IMR-90 (cell line): ENCODE results near the gene ABLIM3. TPM values are rescaled to one million over a fixed set of nuclear protein-coding genes. Genes with fewer than 3 reads are reported as not detected.
A peak's percentile ranks its signal among the peaks of the same experiment; 100 is the strongest.

Experiments
- ATAC-seq: fragments of 200-7000 bp; cut with Tn5 transposase; 2 replicates; pipeline ENCODE4 v1.9.1; 2020; ENCODE audit warnings: low read depth, mild to moderate bottlenecking, moderate library complexity
- BruUV-seq: library from RNA; stranded (reverse); fragments of 400-500 nt; replicated peaks from 2 replicates; lab custom pipeline; 2021; lab: Mats Ljungman, UMichigan
- CTCF ChIA-PET: fragments of 300-600 bp; formaldehyde crosslinking; extraction: SDS; loops from one replicate; lab custom pipeline; 2021; ENCODE audit warnings: antibody characterized with exemption; lab: Yijun Ruan, JAX
- POLR2A ChIA-PET: fragments of 300-600 bp; sonication (Branson Sonifier 250); formaldehyde crosslinking; loops from one replicate; lab custom pipeline; 2022; ENCODE audit warnings: antibody characterized with exemption; ENCODE audit not compliant: unreplicated experiment; lab: Charles Lee
- DNase-seq: peaks from one replicate; pipeline ENCODE4 v3.0.0; 2013
- H2AFZ ChIP-seq: replicated peaks from 2 replicates; pipeline ENCODE3; 2013; ENCODE audit warnings: low read length, mild to moderate bottlenecking; ENCODE audit not compliant: poor library complexity
- H2AK5ac ChIP-seq: 2 replicates; pipeline ENCODE4 v1.6.1; 2013; ENCODE audit warnings: low read depth, low read length, inconsistent platforms
- H2AK9ac ChIP-seq: replicated peaks from 2 replicates; pipeline ENCODE3; 2013; ENCODE audit warnings: mild to moderate bottlenecking, low read depth, low read length, moderate library complexity; ENCODE audit not compliant: poor library complexity
- H2BK120ac ChIP-seq: 2 replicates; pipeline ENCODE4 v1.6.1; 2013; ENCODE audit warnings: low read depth, low read length, inconsistent platforms
- H2BK15ac ChIP-seq: 3 replicates; pipeline ENCODE4 v1.6.1; 2013; ENCODE audit warnings: low read depth, low read length, inconsistent platforms
- H2BK20ac ChIP-seq: 2 replicates; pipeline ENCODE4 v1.6.1; 2013; ENCODE audit warnings: low read depth, mild to moderate bottlenecking, inconsistent platforms, low read length, moderate library complexity
- H2BK5ac ChIP-seq: 2 replicates; pipeline ENCODE4 v1.6.1; 2013; ENCODE audit warnings: mild to moderate bottlenecking, low read depth, low read length, inconsistent platforms; ENCODE audit not compliant: poor library complexity, severe bottlenecking
- H3K14ac ChIP-seq: replicated peaks from 2 replicates; pipeline ENCODE4 v1.6.1; 2013; ENCODE audit warnings: low read depth, low read length, inconsistent platforms
- H3K18ac ChIP-seq: 2 replicates; pipeline ENCODE4 v1.6.1; 2013; ENCODE audit warnings: low read depth, low read length, control low read depth
- H3K23ac ChIP-seq: 2 replicates; pipeline ENCODE4 v1.6.1; 2013; ENCODE audit warnings: low read depth, low read length, inconsistent platforms
- H3K27ac ChIP-seq: 2 replicates; pipeline ENCODE4 v1.5.1; 2013; ENCODE audit warnings: mild to moderate bottlenecking, control low read depth, low read length; ENCODE audit not compliant: insufficient read depth
- H3K27me3 ChIP-seq: 2 replicates; pipeline ENCODE4 v1.6.1; 2013; ENCODE audit warnings: low read length; ENCODE audit not compliant: control insufficient read depth, insufficient read depth
- H3K36me3 ChIP-seq: 2 replicates; pipeline ENCODE4 v1.6.1; 2013; ENCODE audit warnings: low read length, mixed read lengths; ENCODE audit not compliant: control insufficient read depth, insufficient read depth
- H3K4ac ChIP-seq: 2 replicates; pipeline ENCODE4 v1.6.1; 2013; ENCODE audit warnings: low read depth, low read length, inconsistent platforms
- H3K4me1 ChIP-seq: 2 replicates; pipeline ENCODE4 v1.6.1; 2013; ENCODE audit warnings: low read length, mixed read lengths; ENCODE audit not compliant: control insufficient read depth, insufficient read depth
- H3K4me2 ChIP-seq: 2 replicates; pipeline ENCODE4 v1.6.1; 2013; ENCODE audit warnings: low read depth, mild to moderate bottlenecking, control low read depth, low read length, moderate library complexity
- H3K4me3 ChIP-seq: 2 replicates; pipeline ENCODE4 v1.5.1; 2013; ENCODE audit warnings: low read depth, mild to moderate bottlenecking, control low read depth, low read length, moderate library complexity; ENCODE audit not compliant: insufficient read depth
- H3K56ac ChIP-seq: 2 replicates; pipeline ENCODE4 v1.6.1; 2013; ENCODE audit warnings: low read length, inconsistent platforms; ENCODE audit not compliant: insufficient read depth; ENCODE audit errors: extremely low read depth
- H3K79me1 ChIP-seq, 2 experiments: 2 replicates each; pipeline ENCODE4 v1.6.1; 2013; ENCODE audit warnings: low read length in 2 of 2, inconsistent platforms in 1 of 2, low read depth in 1 of 2
- H3K9ac ChIP-seq: 2 replicates; pipeline ENCODE4 v1.6.1; 2013; ENCODE audit warnings: low read depth, low read length, control low read depth
- H3K9me1 ChIP-seq: 2 replicates; pipeline ENCODE4 v1.6.1; 2013; ENCODE audit warnings: low read length, inconsistent platforms; ENCODE audit not compliant: insufficient read depth
- H3K9me3 ChIP-seq: 2 replicates; pipeline ENCODE4 v1.6.1; 2013; ENCODE audit warnings: low read length; ENCODE audit not compliant: control insufficient read depth, insufficient read depth
- H4K20me1 ChIP-seq: 2 replicates; pipeline ENCODE4 v1.6.1; 2013; ENCODE audit warnings: low read length, inconsistent platforms; ENCODE audit not compliant: insufficient read depth
- H4K5ac ChIP-seq: 2 replicates; pipeline ENCODE4 v1.6.1; 2013; ENCODE audit warnings: mild to moderate bottlenecking, low read depth, low read length, control low read depth
- H4K8ac ChIP-seq, 2 experiments: 2 replicates each; pipeline ENCODE4 v1.6.1; 2013; ENCODE audit warnings: low read depth in 2 of 2, low read length in 2 of 2, control low read depth in 1 of 2, inconsistent platforms in 1 of 2
- H4K91ac ChIP-seq: 2 replicates; pipeline ENCODE4 v1.6.1; 2013; ENCODE audit warnings: low read depth, low read length, inconsistent platforms; ENCODE audit not compliant: insufficient read depth
- BHLHE40 ChIP-seq: fragments of 150-350 bp; IDR thresholded peaks from 2 replicates; pipeline ENCODE4 v1.6.1; 2016; ENCODE audit warnings: mild to moderate bottlenecking, low read depth, low read length
- CEBPB ChIP-seq: IDR thresholded peaks from 2 replicates; pipeline ENCODE4 v1.6.1; 2012; ENCODE audit warnings: low read depth, low read length, improper control_type of control experiment
- CHD1 ChIP-seq: IDR thresholded peaks from 2 replicates; pipeline ENCODE4 v1.6.1; 2012; ENCODE audit warnings: low read depth, low read length, improper control_type of control experiment
- FOS ChIP-seq: fragments of 150-350 bp; IDR thresholded peaks from 2 replicates; pipeline ENCODE4 v1.6.1; 2016; ENCODE audit warnings: low read depth, low read length
- MAFK ChIP-seq: IDR thresholded peaks from 2 replicates; pipeline ENCODE4 v1.6.1; 2012; ENCODE audit warnings: low read depth, low read length, improper control_type of control experiment
- MAZ ChIP-seq: IDR thresholded peaks from 2 replicates; pipeline ENCODE4 v1.6.1; 2012; ENCODE audit warnings: low read depth, mild to moderate bottlenecking, low read length, improper control_type of control experiment, moderate library complexity, borderline replicate concordance
- MXI1 ChIP-seq: IDR thresholded peaks from 2 replicates; pipeline ENCODE4 v1.6.1; 2012; ENCODE audit warnings: low read depth, mild to moderate bottlenecking, low read length, moderate library complexity, borderline replicate concordance
- NFE2L2 ChIP-seq: fragments of 150-350 bp; IDR thresholded peaks from 2 replicates; pipeline ENCODE4 v1.6.1; 2016; ENCODE audit warnings: low read depth, mild to moderate bottlenecking, low read length
- POLR2A ChIP-seq: IDR thresholded peaks from 2 replicates; pipeline ENCODE4 v1.6.1; 2012; ENCODE audit warnings: mild to moderate bottlenecking, low read depth, low read length
- RAD21 ChIP-seq: IDR thresholded peaks from 2 replicates; pipeline ENCODE4 v1.6.1; 2012; ENCODE audit warnings: low read length, improper control_type of control experiment
- RCOR1 ChIP-seq: IDR thresholded peaks from 2 replicates; pipeline ENCODE4 v1.6.1; 2012; ENCODE audit warnings: mild to moderate bottlenecking, low read length, improper control_type of control experiment; ENCODE audit not compliant: insufficient replicate concordance
- RFX5 ChIP-seq: IDR thresholded peaks from 2 replicates; pipeline ENCODE4 v1.8.0; 2012; ENCODE audit warnings: low read depth, mild to moderate bottlenecking, low read length, moderate library complexity
- SMC3 ChIP-seq: fragments of 150-350 bp; IDR thresholded peaks from 2 replicates; pipeline ENCODE4 v1.6.1; 2016; ENCODE audit warnings: low read depth, mild to moderate bottlenecking, antibody characterized with exemption, low read length, moderate library complexity
- WGBS, 2 experiments: methylation state at CpG; one replicate each; pipeline versions ENCODE4 v1.1.5 to v1.1.7; 2013; ENCODE audit warnings: missing lambda C conversion rate in 2 of 2; ENCODE audit not compliant: insufficient read length in 1 of 2; ENCODE audit errors: extremely low coverage in 2 of 2; 5-methylcytosine and 5-hydroxymethylcytosine counted together
- dilution Hi-C: fragments of 300-500 bp; cut with HindIII; formaldehyde crosslinking; loops from one replicate; pipeline ENCODE4 v1.14.3; 2018; ENCODE audit warnings: low sequenced_read_pairs; ENCODE audit not compliant: unreplicated experiment
- in situ Hi-C: fragments of 300-500 bp; cut with MboI; formaldehyde crosslinking; loops from 3 replicates; pipeline ENCODE4 v1.14.3; 2019; ENCODE audit warnings: low sequenced_read_pairs, inconsistent platforms, mixed read lengths
- intact Hi-C: fragments of 100-400 bp; cut with micrococcal nuclease; formaldehyde crosslinking; loops from 2 replicates; pipeline ENCODE4 v1.10.0; 2022
- polyA plus RNA-seq, 3 experiments: library from polyadenylated mRNA; depleted of rRNA; stranded (reverse); fragments of >200 nt; gene quantifications; 2 replicates each; pipeline ENCODE4 v1.2.3, GENCODE V29; 2012; ENCODE audit warnings: low replicate concordance in 1 of 3
- total RNA-seq: library from RNA; depleted of rRNA; stranded (reverse); fragments of >200 nt; gene quantifications from 2 replicates; pipeline ENCODE4 v1.2.3, GENCODE V29; 2012
- TF ChIP-seq, protein P1 (sequence below): fragments of 150-350 bp; IDR thresholded peaks from 2 replicates; pipeline ENCODE4 v1.6.1; 2017; ENCODE audit warnings: mild to moderate bottlenecking, antibody characterized with exemption, low read length, low read depth
- TF ChIP-seq, protein P2 (sequence below): fragments of 150-350 bp; IDR thresholded peaks from 2 replicates; pipeline ENCODE4 v1.6.1; 2016; ENCODE audit warnings: low read depth, mild to moderate bottlenecking, low read length, moderate library complexity, borderline replicate concordance
- TF ChIP-seq, protein P3 (sequence below): conservative IDR thresholded peaks from 2 replicates; pipeline ENCODE4 v1.5.1; 2012; ENCODE audit warnings: mild to moderate bottlenecking, low read depth, low read length, improper control_type of control experiment

The ABLIM3 gene
- total and polyA plus RNA-seq, 2 of the 4 experiments (the other 2 are of a cell fraction), result 33.3 to 69.9 TPM

DNA sequence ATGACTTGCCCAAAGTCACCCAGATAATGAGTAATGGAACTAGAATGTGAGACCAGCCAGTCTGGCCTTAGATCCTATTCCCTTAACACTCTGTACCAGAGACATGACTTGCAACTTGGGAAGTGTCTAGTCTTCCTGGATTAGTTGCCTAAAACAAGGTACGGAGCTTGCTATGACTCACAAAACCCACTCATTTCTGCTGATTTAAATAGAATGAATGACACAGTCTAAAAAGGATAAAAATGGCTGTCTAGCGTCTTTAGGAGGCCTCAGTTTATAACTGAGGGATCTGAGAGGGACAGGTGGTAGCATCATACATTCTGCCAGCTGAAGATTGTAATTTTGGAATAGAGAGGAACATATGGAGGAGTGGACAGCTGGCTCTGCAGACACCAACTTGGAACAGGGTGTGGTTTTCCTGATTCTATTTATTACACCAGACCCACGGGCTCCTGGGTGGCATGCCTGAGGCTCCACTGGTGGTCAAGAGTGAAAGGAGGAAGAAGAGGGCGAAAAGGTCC lies 62.7 kb downstream of the ABLIM3 start:
- Histone ChIP-seq H3K23ac (peak overlapping the region; percentile 71), H2BK15ac (peak overlapping the region; percentile 100; the same call in 2 of the 3 replicates), H3K9me1 (peaks cover 50% of the 10 kb centered on the region), H3K56ac (0 out of 2 replicates have a peak overlapping the region, but pooled peaks have one; percentile 7), H3K9me3 (no peaks in the 10 kb centered on the region), H3K14ac (peak overlapping the region; percentile 71), H3K27me3 (no peaks in the 10 kb centered on the region), H3K36me3 (peaks cover 40% of the 10 kb centered on the region), H2AK5ac (0 out of 2 replicates have a peak overlapping the region, but pooled peaks have one; percentile 3), H3K9ac (no peak overlapping the region), H2AK9ac (no peak overlapping the region), H4K20me1 (no peaks in the 10 kb centered on the region; the same call in 1 of the 2 replicates), H3K4ac (peak overlapping the region; percentile 94), H3K4me2 (no peak overlapping the region), H4K91ac (peak overlapping the region; percentile 58), H4K5ac (peak overlapping the region; percentile 63; the same call in 1 of the 2 replicates), H2BK120ac (peak overlapping the region; percentile 98), H3K27ac (peak overlapping the region; percentile 43), H2BK20ac (peak overlapping the region; percentile 30), H3K79me1 (peaks cover 0 to 66% of the 10 kb centered on the region in 2 experiments; a peak in 2 of 4 replicates), H4K8ac (peak overlapping the region; percentile 12 to 85), H3K18ac (peak overlapping the region; percentile 93), H2AFZ (no peak overlapping the region), H2BK5ac (peak overlapping the region; percentile 73), H3K4me1 (peaks cover 37% of the 10 kb centered on the region), H3K4me3 (no peak overlapping the region)
- ATAC-seq, result no peak
- TF ChIP-seq MAZ, result no peak
- peak; percentile 67 for TF ChIP-seq FOS
- no peak for TF ChIP-seq CHD1
- TF ChIP-seq, protein P1, sequence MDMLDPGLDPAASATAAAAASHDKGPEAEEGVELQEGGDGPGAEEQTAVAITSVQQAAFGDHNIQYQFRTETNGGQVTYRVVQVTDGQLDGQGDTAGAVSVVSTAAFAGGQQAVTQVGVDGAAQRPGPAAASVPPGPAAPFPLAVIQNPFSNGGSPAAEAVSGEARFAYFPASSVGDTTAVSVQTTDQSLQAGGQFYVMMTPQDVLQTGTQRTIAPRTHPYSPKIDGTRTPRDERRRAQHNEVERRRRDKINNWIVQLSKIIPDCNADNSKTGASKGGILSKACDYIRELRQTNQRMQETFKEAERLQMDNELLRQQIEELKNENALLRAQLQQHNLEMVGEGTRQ, result no peak
- no peak for TF ChIP-seq POLR2A
- peak; percentile 64 for TF ChIP-seq MAFK
- no peak for TF ChIP-seq BHLHE40
- TF ChIP-seq RFX5, result no peak
- TF ChIP-seq CEBPB, result peak; percentile 42; the same call in 1 of the 2 replicates
- TF ChIP-seq MXI1, result no peak
- TF ChIP-seq RAD21, result no peak
- TF ChIP-seq RCOR1, result no peak
- TF ChIP-seq, protein P2, sequence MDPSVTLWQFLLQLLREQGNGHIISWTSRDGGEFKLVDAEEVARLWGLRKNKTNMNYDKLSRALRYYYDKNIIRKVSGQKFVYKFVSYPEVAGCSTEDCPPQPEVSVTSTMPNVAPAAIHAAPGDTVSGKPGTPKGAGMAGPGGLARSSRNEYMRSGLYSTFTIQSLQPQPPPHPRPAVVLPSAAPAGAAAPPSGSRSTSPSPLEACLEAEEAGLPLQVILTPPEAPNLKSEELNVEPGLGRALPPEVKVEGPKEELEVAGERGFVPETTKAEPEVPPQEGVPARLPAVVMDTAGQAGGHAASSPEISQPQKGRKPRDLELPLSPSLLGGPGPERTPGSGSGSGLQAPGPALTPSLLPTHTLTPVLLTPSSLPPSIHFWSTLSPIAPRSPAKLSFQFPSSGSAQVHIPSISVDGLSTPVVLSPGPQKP, result no peak
- TF ChIP-seq SMC3, result no peak
- TF ChIP-seq NFE2L2, result peak; percentile 77
- TF ChIP-seq, protein P3, sequence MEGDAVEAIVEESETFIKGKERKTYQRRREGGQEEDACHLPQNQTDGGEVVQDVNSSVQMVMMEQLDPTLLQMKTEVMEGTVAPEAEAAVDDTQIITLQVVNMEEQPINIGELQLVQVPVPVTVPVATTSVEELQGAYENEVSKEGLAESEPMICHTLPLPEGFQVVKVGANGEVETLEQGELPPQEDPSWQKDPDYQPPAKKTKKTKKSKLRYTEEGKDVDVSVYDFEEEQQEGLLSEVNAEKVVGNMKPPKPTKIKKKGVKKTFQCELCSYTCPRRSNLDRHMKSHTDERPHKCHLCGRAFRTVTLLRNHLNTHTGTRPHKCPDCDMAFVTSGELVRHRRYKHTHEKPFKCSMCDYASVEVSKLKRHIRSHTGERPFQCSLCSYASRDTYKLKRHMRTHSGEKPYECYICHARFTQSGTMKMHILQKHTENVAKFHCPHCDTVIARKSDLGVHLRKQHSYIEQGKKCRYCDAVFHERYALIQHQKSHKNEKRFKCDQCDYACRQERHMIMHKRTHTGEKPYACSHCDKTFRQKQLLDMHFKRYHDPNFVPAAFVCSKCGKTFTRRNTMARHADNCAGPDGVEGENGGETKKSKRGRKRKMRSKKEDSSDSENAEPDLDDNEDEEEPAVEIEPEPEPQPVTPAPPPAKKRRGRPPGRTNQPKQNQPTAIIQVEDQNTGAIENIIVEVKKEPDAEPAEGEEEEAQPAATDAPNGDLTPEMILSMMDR, result no peak
- intact Hi-C loops, result no loop called here
- peak; percentile 86 for DNase-seq
- in situ Hi-C loops, result no loop called here
- CTCF ChIA-PET, result no interaction called here
- POLR2A ChIA-PET, result no interaction called here
- BruUV-seq, result no TSS peak
- no CpG with 5 or more reads among the region's 4 CpGs for WGBS, 2 experiments
- dilution Hi-C loops, result no loop called here
